GM12873 (cell line): ENCODE results near the gene BMF.
A peak's percentile ranks its signal among the peaks of the same experiment; 100 is the strongest.

ENCODE experiments used
- TF ChIP-seq, protein P1 (sequence below): IDR thresholded peaks from 2 replicates; pipeline ENCODE4 v1.5.1; 2012; ENCODE audit warnings: low read depth, mild to moderate bottlenecking, moderate library complexity, low read length, control low read depth; ENCODE audit not compliant: insufficient read depth; ENCODE audit errors: missing control alignments

Gene BMF

GRCh38 chr15:40048926-40049475, 59.7 kb downstream of the BMF start:
- TF ChIP-seq, protein P1, sequence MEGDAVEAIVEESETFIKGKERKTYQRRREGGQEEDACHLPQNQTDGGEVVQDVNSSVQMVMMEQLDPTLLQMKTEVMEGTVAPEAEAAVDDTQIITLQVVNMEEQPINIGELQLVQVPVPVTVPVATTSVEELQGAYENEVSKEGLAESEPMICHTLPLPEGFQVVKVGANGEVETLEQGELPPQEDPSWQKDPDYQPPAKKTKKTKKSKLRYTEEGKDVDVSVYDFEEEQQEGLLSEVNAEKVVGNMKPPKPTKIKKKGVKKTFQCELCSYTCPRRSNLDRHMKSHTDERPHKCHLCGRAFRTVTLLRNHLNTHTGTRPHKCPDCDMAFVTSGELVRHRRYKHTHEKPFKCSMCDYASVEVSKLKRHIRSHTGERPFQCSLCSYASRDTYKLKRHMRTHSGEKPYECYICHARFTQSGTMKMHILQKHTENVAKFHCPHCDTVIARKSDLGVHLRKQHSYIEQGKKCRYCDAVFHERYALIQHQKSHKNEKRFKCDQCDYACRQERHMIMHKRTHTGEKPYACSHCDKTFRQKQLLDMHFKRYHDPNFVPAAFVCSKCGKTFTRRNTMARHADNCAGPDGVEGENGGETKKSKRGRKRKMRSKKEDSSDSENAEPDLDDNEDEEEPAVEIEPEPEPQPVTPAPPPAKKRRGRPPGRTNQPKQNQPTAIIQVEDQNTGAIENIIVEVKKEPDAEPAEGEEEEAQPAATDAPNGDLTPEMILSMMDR, result no peak

- TF ChIP-seq, protein P1, result no peak
These were observed 60.4 kb downstream of the BMF start for GRCh38 chr15:40048211-40048792.

DNA sequence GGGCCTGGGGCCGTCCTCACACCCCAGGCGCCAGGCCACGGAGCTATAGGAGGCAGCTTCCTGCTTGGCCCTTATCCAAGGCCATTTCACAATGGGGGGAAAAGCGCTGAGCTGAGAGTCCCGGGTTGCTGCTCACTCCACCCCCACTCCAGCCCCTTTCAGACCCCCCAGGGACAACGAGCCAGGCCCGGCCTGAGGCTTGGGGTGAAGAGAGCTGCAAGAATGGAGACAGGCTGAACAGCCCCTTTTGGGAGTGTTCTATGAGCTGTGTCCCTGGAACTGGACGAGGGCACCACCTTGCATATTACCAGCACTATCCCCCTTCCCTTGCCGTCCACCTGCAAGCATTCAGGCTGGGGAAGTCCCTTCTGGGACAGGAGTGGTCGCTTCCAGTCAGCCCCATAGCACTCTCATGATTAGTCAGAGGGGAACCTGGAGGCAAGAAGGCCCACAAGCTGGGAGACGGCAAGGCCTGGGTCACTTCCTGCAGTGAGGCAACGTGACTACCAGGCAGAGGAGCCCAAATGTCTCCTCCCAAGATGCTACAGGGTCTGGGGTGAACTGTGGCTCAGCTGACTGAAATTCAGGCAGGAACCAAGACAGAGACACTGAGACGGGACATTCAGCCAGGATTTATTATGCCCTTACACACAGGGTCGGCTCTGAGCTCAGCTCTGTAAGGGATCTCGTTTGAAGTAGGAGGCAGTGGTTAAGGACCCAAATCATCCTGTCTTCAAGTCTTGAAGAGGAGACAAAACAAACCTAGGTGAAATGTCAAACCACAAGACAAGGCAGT, 61.1 kb downstream of the BMF start:
- TF ChIP-seq, protein P1, result no peak

GRCh38 chr15:40046721-40047414, 61.8 kb downstream of the BMF start:
- TF ChIP-seq, protein P1, result peak; percentile 3

DNA sequence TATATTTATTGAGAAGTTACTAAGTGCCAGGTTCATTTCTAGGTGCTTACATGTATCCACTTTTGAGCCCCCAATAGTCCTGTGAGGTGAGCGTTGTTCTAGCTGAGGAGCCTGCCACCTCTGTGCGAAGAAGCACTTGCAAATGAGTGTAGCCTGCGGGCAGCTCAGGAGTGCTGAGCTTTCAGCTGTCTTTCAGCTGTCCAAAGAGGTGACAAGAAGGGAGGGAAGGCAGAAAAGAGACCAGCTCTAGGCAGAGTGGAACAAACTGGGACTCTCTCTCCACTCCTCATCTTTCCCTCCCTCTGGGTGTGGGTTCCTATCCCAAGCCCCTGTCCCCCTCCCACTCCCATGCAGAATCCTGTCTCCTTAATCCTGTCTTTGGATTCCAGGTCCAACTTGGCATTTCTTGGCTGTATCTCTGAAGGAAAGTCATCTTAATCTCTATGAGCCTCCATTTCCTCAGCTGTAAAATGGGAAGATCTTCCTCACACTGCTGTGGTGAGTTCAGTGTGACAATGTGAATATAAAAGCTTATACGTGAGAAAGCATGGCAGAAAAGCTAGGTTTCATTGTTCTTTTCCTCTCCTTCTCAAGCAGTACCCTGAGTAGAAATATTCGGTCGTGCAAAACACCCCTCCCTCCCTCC, 63.0 kb downstream of the BMF start:
- TF ChIP-seq, protein P1, result no peak

DNA sequence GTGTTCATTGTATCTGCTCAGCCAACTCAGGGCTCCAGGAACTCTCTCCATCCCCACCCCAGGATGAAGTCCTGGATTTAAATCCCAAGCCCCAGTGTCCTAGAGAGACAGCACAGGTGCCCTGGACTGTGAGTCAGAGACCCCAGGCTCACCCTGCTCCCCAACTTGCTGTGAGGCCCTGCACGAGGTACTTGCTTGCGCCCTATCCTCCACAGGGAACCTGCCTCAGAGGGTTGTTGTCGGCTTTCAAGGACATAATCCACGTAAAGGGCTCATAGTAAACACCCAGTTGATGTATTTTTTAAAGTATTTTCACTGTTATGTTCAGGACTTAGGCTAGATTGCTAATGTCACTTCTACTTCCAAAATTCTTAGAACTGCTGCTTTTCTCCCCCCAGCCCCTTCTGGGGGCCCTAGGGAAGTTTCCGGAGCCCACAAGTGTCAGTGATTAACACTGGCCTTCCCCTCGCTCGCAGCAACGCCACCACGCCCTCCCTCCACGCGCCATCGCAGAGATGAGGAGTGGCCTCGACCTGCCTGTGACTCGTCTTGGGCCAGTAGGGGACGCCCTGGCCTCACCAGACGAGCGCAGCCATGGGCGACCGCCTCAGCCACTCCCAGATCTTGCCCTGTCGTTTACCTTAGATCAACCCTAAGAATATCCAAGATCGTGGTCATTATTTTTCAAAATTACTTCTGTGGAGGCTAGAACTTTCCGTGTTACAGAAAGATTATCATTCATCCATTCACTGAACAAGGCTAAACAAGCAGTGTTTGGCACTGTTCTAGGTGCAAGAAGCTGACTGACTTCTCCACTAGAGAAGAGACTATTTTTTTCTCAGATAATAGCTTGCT, 63.7 kb downstream of the BMF start:
- TF ChIP-seq, protein P1, result peak; percentile 97
